GM18861 (cell line): ENCODE results near the gene CNTN5.
"Not testable (repeated sequence)": the region's sequence is repeated elsewhere in the genome, so short reads cannot be mapped to it uniquely, and the experiment has no call there.

Source experiments
- ATAC-seq: cut with Tn5 transposase; IDR thresholded peaks from one replicate; pipeline ENCODE4 v1.9.1; 2021; ENCODE audit not compliant: unreplicated experiment

CNTN5 gene

DNA sequence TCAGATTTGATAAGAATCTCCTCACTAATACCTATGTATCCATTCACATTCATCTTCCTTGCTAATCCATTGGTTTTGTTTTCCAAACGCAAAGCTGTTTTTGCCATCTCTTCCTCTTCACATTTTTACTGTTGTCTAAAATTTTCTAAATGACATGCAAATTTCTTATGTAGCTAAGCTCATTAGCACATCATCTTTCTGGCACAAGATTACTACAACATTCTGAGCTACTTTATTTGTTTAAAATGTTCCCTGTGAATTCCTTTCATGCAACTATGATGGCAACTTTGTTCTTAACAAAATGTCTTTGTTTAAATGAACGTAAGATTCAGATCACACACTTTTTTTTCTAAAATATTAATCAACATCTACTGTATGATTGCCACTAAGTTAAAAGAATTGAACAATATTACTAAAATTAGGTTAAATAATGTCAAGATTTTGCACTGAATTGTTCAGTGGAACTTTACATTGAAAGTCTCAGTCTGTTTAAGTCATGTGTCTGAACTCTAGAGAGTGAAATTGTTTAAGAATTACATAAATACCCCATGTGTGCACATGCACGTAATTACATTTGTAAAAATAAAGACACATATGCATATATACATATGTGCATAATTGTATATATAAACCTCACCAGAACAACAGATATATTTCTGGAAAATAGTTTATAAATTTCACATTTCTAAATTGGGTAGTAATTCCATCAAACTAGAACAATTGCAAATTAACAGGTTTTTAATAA is 688.4 kb downstream of the CNTN5 start:
- ATAC-seq = no peak

DNA sequence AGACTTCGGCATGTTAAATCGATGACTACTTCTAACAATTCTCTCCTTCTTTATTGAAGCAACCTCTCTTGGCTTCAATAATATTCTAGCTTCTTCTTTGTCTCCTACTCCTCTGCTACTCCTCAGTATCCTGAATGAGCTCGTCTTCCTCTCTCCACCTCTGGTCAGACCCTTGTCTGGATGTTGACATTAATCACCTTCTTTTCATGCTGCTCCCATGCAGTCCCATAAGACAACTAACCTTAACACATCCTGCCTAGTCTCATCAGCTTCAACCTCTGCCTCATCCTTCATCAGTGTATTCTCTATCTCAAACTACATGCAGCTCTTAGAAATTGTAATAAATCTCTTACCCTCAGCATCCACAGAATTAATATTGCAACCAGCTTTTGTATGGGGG is 695.6 kb downstream of the CNTN5 start:
- no peak for ATAC-seq

DNA sequence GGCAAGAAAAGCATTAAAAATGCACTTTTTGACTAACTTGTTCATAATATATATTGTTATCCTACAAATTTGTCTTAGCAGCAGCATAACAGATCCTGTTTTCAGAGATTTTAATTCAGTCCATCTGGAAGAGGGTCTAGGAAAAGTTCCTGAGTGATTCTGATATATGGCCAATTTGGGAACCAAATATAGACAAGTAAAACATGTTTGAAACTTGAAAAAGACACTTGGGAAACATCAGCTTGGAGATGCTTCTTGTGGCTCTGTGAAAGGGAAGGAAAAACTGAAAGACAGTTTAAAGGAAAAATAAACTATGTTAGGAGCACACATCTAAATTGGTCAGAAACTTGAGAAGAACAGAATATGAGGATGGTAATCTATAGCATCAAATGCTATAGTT is 697.5 kb downstream of the CNTN5 start:
- no peak for ATAC-seq

DNA sequence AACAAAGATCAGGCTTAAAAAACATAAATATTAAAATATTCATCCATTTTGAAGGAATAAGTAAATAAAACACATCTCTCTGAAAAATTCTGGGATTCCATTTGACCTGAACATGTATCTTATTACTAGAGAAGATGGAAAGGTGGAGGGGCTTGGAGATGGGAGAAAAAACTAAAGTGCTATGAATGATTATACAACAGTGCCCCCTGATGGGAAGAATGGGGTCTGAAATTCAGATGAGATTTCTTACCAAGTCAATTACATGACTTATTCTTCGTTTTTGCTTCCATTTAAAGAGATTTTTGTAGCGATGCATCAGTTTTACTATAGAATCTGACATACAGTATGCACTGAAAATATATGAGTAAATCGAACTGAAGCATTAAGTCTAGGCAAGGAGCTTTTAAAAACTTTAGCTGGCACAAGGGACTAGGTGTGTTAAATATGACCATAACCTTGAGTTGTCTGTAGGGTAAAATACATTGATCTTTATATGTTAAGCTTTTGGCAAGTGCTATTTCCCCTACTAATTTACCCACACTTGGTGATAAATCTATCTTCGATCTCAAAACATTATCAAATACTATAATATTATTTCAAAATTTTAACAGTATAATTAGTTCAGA is 718.8 kb downstream of the CNTN5 start:
- peak; percentile 63 for ATAC-seq

DNA sequence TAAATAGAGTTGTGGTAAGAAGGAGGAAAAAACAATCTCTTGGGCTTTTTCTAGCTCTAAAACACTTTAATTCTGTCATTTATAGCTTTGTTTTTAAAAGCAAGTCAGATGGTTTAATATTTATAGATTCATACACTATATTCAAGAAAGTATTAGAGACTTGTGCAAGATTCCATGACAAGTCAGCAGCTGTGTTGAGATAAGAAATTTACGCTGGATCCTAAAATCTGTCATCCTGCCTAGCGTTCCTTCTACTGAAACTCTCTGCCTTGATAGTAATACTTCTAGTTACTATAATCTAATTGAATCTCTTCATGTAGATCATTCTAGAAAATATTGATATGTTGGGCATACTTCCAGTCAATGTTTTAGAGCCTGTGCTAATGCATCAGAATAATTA is 721.8 kb downstream of the CNTN5 start:
- no peak for ATAC-seq

DNA sequence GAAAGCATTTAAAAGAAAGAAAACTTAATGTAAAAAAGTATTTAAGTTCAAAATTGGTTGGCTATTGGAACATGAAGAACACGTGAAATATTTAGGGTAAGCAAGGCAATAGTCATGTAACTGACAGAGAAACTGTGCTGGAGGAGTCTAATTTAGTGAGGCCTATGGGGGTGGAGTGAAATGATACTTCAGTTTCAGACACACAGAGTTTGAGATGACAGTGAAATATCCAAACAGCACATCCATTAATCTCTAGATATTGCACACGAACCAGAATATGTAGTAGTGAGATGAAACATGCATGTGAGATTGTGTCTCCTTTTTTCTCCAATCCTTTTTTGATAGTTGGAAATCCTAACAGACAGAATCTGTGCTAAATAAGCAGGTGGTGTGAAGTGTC is 739.0 kb downstream of the CNTN5 start:
- no peak for ATAC-seq

DNA sequence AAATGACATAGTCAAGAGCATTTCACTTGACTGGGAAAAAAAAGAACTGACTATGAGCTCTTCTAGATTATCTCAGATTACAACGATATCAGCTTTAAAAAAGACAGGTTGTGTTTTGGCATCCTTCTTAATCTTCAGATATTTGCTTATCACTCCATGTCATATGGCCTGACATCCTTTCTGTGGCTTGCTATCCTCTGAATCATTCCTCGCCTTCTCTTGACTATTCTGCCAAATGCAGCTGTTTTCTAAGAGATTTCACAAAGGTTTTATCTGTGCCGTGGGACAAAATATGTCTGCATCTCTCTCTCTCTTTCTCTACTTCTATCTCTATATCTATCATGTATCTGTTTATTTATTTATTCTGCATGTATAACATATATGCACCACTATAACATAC is 746.1 kb downstream of the CNTN5 start:
- ATAC-seq = no peak

DNA sequence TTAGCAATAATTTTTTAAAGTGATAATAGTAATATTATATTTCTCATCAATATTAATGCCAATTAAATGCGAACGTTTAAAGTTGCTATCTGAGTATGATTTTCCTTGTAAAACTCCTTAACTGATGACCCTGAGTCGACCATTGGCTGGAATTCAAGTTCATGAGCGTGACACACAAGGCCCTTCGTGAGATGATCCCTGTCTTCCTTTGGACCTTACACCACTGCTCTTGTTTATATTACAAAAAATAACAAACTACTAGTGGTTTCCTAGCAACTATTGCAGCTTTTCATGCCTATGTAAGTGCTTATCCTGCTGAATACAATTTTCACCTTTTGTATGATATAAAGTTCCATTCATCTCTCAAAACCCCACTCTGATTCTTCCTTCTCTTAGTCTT is 752.9 kb downstream of the CNTN5 start:
- ATAC-seq = no peak

DNA sequence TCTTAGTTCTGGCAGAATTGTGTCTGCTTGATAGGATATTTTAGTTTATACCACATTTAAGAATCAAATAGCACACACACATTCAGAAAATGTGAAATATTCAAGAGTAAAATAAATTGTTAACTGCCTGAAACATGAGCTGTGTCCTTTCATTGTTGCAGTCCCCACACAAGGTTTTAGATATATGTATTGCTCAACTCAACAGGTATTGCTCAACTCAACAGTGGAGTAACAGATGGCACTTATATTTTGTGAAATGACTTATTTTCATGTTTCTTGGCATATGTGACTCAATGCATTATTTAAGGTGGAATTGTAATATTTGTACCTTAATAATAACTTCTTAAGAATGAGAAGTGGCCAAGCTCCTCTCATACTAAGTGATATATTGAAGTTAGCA is 760.3 kb downstream of the CNTN5 start:
- no peak for ATAC-seq

DNA sequence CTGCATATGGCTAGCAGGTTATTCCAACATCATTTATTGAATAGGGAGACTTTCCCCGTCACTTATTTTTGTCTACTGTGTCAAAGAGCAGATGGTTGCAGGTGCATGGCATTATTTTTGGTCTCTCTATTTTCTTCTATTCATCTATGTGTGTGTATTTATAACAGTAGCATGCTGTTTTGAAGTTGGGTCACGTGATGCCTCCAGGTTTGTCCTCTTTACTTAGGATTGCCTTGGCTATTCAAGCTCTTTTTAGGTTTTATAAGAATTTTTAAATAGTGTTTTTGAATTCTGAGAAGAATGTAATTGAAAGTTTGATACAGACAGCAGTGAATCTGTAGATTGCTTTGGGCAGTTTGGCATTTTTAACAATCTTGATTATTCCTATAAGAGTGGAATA is 770.6 kb downstream of the CNTN5 start:
- ATAC-seq = no peak

DNA sequence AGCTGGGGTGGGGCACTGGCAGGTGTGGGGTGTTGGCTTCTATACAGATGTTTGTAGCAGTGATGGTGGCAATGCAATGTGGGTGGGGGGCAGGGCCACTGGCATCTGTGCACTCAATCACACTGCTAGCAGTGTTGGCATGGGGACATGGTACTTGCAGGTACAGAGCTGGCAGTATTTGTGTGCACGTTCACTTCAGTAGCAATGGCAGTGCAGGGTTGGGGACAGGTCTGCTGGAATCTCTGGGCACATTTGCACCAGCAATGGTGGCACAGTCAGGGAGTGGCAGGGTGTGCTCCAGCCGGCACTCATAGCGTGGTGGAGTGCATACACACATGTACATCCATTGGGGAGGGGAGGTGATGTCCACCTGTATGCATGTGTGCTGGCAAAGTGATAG is 775.2 kb downstream of the CNTN5 start:
- no peak for ATAC-seq

DNA sequence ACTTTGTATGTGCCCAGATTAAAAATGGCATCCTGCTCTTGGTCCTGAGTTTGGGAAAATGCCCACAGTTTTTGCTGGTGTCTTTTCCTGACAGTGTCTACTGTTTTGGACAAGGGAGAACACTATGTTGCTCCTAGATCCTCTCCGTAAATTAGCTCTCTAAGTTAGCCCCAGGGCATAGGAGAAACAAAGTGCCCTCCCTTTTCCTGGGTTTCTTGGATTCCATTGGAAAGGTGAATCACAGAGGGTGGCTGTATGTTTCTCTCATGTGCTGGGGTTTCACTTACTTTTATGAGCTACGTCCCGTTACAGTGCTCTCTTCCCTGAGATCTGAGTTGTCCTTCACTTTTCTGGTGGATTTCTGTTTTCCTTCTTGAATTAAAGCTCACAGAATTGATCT is 782.8 kb downstream of the CNTN5 start:
- ATAC-seq = no peak

DNA sequence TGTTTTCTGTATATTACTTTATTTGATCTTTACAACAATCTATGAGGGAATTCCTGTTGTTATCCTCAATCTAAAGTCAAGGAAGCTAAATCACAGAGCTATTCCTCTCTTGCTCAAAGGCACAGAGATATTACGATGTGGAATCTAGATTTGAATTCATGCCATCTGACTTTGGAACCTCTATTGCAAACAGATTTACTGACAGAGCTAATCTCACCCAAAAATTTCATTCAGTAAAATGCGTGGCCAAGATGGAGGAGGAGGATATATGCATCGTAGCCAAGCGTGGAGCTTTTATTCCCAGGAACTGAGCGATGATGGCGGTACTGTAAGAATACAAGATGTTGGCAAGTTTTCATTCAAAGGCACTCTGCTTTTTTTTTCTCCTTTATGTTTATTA is 791.8 kb downstream of the CNTN5 start:
- ATAC-seq = no peak

DNA sequence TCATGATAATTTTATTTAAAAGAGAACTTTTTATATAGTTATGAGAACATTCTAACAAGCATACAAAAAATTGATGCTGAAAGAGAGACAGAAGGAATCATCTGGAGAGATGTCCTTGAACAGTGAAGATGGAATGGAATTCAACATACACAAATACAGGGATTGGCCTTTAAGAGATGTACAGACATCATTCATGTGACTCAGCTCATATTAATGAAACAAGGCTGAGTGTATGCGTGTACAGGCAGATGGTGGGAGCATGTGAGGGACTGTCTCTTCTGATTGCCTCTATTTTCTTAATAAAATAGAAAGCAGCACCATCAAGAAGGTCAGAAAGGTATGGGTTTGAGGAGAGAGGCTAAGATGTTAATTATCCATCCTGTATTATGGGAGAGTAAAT is 793.3 kb downstream of the CNTN5 start:
- ATAC-seq = no peak

DNA sequence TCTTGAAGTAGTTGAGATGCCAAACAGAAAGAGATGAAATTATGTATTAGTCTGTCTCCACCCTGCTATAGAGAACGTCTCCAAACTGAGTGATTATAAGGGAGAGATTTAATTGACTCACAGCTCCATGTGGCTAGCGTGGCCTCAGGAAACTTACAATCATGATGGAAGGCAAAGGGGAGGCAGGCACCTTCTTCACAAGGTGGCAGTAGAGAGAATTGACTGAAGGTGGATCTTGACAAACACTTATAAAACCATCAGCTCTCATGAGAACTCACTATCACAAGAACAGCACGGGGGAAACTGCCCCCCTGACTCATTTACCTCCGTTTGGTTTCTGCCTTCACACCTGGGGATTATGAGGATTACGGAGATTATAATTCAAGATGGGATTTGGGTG is 794.0 kb downstream of the CNTN5 start:
- no peak for ATAC-seq

DNA sequence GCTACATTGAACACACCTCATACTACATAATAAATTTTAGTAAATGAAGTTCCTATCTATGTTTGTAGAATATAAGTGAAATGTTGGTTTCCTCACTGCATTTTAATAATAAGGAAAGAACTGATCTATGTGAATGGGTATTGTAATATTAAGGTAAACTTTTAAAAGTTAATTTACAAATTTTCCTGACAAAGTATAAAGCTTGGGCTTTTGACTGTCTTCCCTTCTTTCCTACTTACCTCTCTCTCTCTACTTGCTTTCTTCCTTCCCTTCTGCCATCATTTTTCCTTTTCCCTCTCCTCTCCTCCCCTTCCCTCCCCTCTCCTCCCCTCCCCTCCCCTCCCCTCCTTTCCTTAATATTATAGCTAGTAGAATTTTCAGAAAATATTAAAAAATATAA is 798.2 kb downstream of the CNTN5 start:
- ATAC-seq = no peak

DNA sequence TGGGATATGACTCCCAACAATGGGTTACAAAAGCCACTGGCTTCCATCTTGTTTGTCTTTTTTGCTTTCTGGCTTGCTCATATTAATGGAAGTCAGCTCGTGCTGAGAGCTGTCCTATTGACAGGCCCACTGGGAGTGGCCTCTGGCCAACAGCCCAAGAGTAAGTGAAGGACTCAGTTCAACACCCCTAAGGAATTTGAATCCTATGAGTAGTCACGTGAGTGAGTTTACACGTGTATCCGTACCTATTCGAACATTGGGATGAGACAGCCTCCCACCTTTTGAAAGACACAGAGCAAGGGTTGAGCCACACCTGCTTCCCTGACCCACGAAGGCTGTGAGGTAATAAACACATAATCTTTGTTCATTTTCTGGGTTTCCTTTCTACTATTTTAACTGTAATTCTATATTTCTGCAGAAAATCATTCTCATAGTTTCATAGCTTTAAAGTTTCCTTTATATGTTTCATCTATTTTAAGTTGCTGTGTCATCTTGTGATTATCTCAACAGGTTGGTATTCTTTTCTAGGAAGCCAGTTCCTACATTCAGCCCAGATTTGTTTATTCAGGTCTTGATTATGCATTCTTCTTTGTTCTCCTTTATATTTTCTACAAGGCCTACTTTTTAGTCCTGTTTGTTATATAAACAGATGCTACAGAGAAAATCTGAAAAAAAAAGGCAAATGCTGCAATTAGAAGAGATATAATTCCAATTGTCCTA is 802.3 kb downstream of the CNTN5 start:
- no peak for ATAC-seq

DNA sequence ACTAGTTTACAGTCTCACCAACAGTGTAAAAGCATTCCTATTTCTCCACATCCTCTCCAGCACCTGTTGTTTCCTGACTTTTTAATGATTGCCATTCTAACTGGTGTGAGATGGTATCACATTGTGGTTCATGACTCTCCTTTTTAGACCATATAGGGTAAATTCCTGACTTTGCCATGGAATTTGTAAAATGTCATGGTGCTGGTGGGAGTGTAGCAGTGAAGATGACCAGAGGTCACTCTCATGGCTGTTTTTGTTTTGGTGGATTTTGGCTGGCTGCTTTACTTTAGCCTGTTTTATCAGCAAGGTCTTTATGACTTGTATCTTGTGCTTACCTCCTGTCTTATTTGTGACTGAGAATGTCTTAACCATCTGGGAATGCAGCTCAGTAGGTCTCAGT is 816.0 kb downstream of the CNTN5 start:
- not testable (repeated sequence) for ATAC-seq

DNA sequence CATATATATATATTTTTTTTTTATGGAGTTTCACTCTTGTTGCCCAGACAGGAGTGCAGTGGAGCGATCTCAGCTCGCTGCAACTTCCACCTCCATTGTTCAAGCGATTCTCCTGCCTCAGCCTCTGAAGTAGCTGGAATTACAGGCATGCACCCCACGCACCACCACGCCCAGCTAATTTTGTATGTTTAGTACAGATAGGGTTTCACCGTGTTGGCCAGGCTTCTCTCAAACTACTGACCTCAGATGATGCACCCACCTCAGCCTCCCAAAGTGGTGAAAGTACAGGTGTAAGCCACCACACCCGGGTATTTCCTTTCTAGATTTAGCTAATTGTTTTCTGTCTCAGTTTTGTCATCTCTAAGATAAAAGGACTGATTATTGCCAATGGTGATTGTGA is 821.1 kb downstream of the CNTN5 start:
- ATAC-seq = no peak

DNA sequence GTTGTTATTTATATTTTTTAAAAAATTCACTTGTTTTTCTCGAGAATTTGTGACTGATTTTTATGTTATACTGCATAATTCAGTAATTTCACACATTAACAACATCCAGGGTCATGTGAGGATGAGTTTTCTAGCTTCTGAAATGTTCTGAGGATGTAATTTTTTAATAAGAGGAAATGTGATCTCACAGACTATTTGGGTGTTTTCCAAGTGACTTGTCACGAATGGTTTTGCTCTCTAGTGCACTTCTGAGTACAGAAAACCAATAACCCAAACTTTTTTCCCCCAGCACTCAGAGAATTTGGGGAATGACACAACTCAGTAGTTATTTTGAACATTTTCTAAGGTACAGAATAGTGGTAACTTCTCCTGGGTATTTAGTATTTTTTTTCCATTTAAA is 845.2 kb downstream of the CNTN5 start:
- no peak for ATAC-seq

DNA sequence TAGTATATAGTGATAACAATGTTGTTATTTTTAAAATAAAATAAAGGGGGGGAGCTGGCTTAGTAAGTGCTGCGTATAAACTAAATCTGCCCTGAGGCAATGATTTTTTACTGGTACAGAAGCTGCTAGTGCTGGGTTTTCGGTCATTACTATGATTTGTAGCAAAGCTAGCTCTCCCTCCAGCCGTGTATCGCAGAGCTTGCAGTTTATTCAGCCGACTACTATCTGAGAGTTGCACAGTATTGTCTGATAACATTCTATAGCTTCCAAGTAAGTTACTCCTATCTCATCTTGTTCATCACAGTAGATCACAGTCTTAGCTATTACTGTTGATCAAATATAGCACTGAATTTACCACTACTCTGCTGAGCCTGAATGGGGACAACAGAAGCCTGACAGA is 860.9 kb downstream of the CNTN5 start:
- ATAC-seq = no peak

DNA sequence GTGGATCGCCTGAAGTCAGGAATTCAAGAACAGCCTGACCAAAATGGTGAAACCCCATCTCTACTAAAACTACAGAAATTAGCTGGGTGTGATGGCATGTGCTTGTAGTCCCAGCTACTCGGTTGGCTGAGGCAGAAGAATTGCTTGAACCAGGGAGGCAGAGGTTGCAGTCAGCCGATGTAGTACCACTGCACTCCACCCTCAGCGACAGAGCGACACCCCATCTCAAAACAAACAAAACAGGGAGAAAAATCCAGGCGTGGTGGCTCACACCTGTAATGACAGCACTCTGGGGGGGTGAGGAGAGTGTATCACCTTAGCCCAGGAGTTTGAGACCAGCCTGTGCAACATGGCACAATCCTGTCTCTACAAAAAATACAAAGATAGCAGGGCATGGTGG is 864.0 kb downstream of the CNTN5 start:
- no peak for ATAC-seq
